LHCN-M2 (cell line): ENCODE measurements around the gene CCDC174. TPM values are rescaled to one million over a fixed set of nuclear protein-coding genes. Genes with fewer than 3 reads are reported as not detected.

Source experiments
- DNase-seq: peaks from one replicate; pipeline ENCODE4 v3.0.0-alpha.2; 2012; ENCODE audit warnings: low read depth
- total RNA-seq: library from RNA; depleted of rRNA; stranded (reverse); fragments of >200 nt; gene quantifications from 2 replicates; pipeline ENCODE4 v1.2.3, GENCODE V29; 2014; rRNA removed

Gene CCDC174
- total RNA-seq, 1 experiment from 2014 or later = 10.2 TPM

DNA sequence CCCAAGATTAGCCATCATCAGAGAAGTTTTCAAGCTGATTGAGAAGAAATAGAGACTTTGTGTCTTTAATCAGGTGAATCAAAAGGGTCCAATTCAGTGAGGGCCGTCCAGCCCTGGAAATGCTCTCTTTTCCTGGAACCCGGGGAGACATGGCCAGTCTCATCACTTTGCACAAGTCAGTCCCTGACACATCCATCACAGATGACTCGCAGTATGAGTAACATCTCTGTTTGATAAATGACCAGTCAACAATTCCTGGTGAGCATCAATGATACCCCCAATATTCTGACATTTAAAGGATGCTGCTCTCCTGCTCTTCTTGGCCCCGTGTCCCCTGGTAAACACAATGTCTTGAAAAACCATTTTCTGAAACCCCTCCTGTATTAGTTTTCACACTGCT, 50.1 kb downstream of the CCDC174 start:
- DNase-seq = no peak

- no peak for DNase-seq
Measured at GRCh38 chr3:14703128-14703750, 51.7 kb downstream of the CCDC174 start.

- no peak for DNase-seq
Measured at GRCh38 chr3:14703791-14704190, 52.2 kb downstream of the CCDC174 start.

DNA sequence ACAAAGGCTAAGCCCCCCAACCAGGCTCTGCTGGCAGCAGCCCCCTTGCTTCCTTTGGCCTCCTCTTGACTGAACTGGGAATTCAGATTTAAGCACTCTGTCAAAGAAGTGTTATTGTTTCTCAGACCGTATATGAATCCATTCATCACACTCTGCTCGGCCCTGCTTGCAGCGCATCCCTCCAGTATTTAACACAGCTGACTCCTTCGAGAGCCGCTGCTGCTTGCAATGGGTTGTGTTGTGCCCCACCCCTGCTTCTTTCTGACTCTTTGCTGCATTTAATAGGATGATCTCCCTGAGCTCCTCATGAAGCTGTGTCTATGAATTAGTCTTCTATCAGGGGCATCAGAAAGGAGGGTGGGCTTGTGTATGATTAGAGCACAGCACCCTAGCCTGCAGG, 54.5 kb downstream of the CCDC174 start:
- DNase-seq = no peak

- peak; percentile 5 for DNase-seq
Measured at GRCh38 chr3:14716591-14716990, 65.0 kb downstream of the CCDC174 start.

- DNase-seq = no peak
Measured at GRCh38 chr3:14717307-14717706, 65.7 kb downstream of the CCDC174 start.

DNA sequence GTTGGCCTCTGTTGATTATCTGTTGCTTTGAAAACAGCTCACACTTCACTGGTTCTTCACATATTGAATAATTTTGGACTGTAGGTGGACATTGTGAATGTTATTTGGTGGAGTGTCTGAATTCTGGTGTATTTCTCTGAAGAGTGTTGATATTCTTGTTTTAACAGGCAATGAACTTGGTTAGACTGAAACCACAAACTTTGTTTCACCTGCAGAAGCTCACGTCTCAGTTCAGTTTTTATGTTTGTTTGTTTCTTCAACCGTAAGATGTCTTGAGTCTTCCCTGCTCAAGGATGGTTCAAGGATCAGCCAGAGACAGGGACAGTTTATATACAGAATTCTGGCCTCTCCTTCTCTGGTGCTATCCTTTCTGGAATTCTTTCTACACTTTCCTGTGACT, 67.0 kb downstream of the CCDC174 start:
- no peak for DNase-seq

- DNase-seq = no peak
Measured at GRCh38 chr3:14719006-14719405, 67.4 kb downstream of the CCDC174 start.

- no peak for DNase-seq
Measured at GRCh38 chr3:14721126-14721864, 69.7 kb downstream of the CCDC174 start.

Other genes starting within 250 kb of the CCDC174 start
- gene SLC6A6, start 249.2 kb upstream of the CCDC174 start, total RNA-seq = 21.4 and 25.5 TPM in 2 replicates
- not detected in 2 replicates for gene GRIP2, start 111.4 kb upstream of the CCDC174 start, total RNA-seq
- not detected in 2 replicates for gene C3orf20, start 23.4 kb downstream of the CCDC174 start, total RNA-seq
- not detected in 2 replicates for gene FGD5, start 167.2 kb downstream of the CCDC174 start, total RNA-seq